NCI-H2107 (cell line): ENCODE measurements around the gene BCCIP.
A peak's percentile ranks its signal among the peaks of the same experiment; 100 is the strongest.

Source experiments
- DNase-seq: peaks from one replicate; lab custom pipeline; 2025; lab: John Stamatoyannopoulos, UW

BCCIP gene

DNA sequence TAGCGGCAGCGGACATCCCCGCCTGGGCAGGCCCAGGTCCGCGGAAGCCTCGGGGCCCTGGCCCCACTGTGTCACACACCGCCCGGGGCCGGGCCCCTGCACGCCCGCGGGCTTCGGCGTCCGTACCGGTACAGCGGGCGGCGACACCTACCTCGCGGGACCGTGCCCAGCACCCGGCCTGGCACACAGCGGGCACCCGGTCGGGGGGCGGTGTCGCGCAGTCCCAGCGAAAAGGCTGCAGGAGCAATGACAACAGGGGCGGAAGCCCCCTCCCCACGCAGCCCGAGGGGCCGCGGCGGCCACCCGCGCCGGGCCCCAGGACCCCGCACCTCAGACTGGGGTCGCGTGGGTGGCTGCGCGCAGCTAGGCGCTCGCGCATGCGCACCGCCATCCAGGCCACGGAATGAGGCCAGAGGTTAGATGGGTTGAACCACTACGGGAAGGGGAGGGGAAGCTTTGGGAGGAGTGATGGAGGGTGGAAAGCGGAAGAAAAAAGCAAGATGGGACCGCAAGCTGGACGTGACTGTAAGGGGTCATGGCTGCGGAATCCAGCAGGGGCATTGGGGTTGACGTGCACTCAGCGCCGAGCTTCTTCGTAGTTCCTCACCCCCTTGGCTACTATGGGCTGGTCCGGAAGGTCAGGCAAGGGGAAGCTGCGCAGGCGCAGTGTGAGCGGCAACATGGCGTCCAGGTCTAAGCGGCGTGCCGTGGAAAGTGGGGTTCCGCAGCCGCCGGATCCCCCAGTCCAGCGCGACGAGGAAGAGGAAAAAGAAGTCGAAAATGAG, at the start of gene BCCIP, which contains the start of gene UROS:
Gene BCCIP, plus strand, starts transcription at position 669 of the 785 bp plus-strand sequence. Its CDS starts 12 bp downstream, at position 681.
Gene UROS, minus strand, starts transcription at position 381 of the 785 bp plus-strand sequence. CDS start 6,759 bp downstream, outside the sequence.
- DNase-seq = peak; percentile 47

DNA sequence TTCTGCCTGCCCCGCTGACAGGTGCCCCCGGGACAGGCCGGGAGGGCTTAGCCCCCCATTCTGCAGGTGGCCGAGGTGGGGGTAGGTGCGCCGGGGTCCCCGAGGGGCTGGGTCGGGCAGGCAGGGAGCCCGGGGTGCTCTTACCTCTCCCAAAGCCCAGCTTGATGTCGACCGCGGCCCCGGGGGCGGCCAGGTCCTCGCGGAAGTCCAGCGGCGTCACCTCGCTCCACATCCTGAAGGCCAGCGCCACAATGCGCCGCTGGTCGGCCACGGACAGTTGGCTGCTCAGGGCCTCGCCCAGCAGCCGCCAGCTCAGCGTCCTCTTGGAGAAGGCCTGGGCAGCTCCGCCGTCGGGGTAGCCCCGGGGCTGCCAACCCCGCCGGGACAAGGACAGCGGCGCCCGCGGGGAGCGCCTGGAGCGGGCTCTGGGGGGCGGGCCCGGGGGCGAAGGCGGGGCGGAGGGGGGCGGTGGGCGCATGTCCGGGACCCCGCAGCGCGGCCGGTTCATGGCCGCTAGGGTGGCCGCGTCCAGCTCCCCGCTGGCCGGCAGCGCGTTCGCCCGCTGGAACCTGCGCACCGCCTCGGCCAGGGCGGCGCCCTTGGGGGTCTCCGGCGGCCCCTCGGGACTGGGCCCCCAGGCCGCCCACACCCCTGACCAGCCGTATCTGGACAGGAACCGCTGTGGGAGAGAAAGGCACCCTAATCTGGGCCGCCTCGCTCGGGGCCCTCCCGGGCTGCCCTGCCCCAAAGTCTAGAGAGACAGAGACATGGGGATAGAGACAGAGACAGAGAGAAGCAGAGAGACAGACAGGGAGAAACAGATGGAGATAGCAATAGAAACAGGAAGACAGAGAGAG, 49.4 kb upstream of the BCCIP start:
- no peak for DNase-seq

DNA sequence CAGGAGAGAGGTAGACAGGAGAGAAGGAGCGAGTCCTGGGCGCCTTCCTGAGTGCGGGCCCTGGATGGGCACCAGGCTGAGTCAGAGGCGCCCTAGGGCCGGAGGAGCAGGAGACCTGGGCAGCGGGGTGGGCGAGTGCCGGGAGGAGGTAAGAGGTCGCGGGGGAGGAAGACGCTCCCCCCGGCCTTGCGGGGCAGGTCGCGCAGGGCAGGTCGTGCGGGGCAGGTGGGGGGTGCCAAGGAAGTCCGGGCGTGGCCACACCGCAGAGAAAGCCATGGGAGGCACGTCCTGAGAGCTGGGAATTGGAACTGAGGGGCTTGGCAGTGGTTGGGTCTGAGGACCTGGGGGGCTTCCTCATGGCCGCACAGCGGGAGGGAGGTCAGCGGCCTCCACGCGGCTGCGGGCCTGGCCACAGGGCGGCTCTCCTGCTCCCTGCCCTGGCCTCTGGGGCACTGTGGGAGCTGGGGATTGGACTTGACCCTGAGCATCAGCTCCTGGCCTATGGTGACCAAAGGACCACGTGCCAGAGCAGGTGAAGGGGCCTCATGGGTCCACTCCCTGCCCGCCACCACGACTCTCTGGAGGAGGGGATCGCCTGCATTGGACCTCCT, 48.7 kb upstream of the BCCIP start:
- DNase-seq = no peak

DNA sequence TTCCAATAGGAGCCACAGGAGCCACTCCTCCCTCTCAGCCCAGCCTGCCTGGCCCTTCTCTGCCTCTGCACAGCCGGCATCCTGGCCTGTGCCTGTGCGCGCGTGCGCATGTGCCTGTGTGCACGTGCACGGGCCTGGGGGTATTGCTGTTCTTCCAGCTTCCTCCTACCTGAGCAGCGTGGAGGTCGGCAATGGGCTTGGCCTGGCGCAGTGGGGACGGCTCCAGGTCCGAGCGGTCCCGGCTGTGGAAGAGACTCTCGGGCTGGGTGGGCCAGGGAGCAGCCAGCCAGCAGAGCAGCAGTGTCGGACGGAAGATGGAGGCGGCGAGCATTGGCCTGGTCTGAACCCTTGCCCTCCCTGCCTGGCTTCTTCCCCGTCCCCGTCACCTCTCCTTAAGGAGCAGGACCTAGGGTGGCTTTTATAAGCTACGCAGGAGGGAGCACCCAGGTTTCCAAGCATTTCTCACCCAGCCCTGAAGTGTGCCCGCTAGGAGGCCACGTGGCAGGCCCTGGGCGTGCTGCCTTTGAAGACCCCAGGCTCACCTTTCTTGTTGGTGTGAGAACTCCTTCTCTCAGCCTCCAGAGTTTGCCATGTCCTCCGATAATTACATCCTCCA, 47.7 kb upstream of the BCCIP start, which contains the start of gene MMP21:
Gene MMP21, minus strand, starts transcription at position 331 of the 616 bp plus-strand sequence. Its CDS starts 0 bp downstream, at position 331.
- DNase-seq = no peak

DNA sequence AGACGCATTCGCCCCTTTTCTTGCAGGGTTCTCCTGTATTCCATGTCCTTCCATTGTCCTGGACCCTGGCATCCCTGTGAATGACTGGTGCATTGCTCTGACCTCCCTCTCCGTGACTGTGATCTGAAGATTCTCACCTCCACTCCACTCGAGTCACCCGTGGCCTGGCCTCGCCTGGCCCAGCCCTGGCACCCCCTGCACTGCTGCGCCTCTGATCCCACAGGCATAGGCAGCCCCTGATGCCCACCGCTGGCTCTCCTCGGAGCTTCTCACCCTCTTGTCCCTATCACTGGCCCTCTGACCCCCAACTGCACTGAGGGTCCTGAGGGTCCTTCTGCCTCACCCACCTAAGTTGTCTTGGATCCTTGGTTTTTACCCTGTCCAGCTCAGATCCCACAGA, 45.5 kb upstream of the BCCIP start:
- no peak for DNase-seq

DNA sequence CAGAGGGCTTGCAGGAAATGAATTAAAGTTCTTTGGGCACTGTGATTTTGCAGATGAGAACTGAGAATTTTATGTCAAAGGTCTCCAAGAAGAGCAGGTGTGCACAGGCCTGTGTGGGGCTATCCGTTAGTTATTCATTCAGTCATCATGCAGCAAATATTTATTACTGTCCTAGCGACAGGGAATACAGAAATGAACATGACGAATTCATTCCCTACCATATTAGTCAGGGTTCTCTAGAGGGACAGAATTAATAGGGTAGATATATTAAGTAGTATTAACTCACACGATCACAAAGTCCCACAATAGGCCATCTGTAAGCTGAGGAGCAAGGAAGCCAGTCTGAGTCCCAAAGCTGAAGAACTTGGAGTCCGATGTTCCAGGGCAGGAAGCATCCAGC, 44.8 kb upstream of the BCCIP start:
- DNase-seq = no peak

DNA sequence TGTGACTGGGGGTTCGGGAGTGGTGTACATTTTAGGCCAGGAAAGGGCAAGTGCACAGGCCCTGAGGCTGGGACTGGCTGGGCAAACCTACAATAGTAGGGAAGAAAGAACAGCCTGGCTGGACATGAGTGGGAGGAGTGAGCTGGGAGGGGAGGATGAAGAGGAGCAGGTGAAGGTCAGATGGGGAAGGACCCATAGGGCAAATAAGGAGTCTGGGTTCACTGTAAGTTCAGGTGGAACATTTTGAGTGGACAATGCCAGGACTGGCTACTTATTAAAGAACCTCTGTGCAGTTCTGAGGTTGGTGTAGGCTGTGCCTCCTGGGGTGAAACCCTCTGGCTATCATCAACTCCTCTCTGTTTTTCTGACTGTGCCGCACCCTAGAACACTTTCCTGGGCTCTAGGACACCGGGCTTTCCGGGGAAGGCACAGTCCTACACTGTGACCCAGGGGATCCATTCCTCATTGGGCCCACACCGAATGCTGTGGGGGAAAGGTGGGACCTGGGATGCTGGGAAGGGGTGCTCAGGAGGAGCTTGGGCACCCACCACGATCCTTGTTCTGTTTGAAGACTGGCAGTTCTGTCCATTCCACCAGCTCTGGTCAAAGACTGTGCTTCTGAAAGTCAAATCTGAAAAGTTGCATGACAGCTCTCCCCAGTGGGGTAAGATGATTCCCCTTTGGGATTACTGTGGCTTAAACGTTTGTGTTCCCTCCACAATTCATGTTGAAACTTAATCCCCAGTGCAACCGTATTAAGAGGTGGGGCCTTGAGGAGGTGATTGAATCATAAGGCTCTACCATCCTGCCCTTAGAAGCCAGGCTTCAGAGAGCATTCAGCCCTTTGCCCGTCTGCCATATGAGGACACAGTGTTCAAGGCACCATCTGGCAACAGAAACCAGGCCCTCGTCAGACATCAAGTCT, 43.7 kb upstream of the BCCIP start:
- DNase-seq = no peak

DNA sequence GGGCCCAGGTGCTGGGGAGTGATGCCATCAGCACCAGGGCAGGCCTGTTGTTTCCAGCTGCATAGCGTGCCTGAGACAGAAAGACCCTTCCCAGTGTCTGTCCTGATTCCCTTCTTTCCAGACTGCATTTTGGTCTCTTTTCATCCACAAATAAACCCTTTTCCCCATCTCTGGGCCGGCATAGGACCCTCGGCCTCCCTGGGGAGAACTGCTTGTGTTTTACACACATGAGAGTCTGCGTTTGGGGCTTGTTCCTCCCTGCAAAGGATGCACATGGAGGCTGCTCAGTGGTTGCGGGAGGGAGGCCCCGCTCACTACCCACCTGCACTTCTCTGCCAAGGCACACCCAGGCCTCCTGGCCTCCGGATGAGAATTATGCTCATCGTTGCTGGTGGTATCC, 42.0 kb upstream of the BCCIP start:
- no peak for DNase-seq

DNA sequence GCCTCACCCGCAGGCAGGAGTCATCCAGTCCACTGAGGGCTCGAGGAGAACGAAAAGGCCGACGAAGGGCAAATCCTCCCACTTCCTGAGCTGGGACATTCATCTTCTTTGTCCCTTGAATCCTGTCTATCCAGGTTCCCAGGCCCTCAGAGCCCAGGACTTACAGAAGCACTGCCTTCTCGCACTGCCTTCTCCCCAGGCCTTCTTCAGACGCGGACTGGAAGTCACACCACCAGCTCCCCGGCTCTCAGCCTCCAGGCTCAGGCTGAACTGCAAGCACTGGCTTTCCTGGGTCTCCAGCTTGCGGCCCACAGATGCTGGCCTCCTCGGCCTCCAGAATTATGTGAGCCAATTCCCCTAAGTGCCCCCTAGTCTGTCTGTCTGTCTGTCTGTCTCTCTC, 41.3 kb upstream of the BCCIP start:
- DNase-seq = no peak

DNA sequence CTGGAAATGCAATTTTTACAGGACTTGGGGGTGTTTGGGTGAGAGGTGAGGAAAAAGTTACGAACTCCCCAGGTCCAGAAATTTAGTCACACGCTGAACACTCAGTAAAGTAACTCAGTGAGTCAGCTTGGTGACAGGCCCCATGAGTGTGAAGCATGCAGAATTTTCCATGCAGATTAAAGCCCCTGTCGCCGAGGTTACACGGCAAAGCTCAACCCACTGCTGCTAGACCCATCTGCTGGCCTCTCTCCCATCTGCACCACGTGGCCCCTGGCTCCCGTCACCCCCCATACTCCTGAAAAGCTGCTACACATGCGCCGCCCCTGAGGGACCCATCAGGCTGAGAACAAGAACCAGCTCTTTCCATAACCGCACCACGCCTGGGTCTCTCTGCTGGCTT, 40.7 kb upstream of the BCCIP start:
- no peak for DNase-seq

DNA sequence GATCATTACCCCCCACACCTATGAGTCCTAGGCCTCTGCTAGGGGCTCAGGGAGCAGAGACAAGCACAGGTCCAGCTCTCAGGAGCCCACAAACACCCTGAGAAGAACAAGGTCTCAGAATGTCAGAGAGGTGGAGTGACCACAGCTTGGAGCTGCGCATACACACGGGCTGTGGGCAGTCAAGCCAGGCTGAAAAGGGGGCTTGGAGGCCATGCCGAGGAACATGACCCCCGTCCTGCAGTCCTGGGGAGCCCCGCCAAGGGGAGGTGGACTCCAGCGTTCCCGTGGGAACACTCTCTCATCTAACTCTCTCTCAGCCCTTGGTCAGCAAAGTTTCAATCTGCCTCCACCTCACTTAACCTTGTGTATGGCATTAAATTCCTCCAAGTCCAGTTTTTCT, 39.9 kb upstream of the BCCIP start:
- no peak for DNase-seq

DNA sequence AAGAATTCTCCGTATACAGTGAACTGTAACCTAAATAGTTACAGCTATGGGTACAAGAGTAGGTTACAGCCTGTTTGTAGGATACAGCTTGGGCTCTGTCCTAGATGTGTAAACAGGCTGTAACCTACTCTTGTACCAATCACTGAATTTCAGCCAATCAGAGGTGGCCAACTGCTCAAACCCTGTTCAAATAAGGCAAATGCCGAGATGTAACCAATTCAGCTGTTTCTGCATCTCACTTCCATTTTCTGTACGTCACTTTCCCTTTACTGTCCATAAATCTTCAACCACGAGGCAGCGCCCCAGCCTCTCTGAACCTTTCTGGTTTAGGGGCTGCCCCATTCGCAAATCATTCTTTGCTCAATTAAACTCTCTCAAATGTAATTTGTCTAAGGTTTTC, 39.4 kb upstream of the BCCIP start:
- DNase-seq = no peak

DNA sequence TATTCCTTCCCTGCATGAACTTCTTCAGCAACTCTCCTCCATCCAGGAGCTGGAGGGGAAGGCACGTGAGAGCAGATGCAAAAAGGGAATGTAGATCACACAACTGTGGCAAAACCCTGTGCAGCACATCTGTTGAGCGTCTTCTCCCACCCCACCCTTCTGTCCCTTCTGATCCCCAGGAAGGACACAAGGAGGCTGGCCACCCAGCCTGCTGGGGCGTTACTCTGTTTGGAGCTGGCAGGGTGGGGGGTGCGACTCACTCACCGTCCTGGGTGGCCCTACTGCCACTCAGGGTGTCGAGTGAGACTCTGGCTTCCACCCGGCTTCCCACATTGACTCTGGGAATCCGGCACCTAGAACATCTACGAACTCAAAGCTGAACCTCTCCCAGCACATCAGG, 37.6 kb upstream of the BCCIP start:
- DNase-seq = no peak

DNA sequence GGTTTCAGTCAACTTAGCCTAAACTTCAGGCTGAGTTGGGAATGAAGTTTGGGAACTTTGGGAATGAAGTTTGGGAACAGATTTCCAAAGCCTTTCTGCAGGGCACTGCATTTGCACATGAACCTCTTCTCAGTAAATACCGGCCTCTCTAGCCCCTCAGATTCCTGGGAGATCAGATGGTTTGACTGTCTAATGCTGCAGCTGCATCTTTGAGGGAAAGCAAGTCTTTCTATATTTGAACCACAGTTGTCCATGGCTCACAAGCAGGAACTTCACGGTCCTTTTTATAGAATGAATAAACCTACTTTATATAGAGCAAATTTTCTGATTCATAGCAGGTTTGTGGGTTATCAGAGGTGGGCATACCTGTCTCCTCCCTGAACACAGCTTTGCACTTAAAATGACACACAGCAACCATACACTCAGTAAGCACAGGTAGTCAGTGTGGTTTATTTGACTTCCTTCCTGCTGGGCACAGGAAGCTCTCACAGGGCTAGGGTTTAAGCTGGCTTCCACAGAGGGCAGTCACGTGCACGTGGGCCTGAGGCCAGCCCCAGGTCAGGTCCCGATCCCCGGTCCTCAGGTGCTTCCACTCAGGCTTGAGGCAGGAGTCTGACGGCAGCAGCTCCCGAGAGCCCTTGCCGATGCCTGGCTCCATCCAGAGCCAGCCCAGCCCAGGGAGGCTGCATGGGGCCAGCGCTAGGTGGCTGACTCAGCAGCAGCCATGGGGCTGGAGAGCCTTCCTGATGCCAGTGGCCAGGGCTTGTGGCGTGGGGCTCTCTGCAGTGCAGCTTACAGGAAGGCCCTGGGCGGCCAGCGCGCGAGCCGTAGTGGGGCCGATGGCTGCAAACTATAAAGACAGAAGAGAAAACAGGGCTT, 35.0 kb upstream of the BCCIP start:
- no peak for DNase-seq

DNA sequence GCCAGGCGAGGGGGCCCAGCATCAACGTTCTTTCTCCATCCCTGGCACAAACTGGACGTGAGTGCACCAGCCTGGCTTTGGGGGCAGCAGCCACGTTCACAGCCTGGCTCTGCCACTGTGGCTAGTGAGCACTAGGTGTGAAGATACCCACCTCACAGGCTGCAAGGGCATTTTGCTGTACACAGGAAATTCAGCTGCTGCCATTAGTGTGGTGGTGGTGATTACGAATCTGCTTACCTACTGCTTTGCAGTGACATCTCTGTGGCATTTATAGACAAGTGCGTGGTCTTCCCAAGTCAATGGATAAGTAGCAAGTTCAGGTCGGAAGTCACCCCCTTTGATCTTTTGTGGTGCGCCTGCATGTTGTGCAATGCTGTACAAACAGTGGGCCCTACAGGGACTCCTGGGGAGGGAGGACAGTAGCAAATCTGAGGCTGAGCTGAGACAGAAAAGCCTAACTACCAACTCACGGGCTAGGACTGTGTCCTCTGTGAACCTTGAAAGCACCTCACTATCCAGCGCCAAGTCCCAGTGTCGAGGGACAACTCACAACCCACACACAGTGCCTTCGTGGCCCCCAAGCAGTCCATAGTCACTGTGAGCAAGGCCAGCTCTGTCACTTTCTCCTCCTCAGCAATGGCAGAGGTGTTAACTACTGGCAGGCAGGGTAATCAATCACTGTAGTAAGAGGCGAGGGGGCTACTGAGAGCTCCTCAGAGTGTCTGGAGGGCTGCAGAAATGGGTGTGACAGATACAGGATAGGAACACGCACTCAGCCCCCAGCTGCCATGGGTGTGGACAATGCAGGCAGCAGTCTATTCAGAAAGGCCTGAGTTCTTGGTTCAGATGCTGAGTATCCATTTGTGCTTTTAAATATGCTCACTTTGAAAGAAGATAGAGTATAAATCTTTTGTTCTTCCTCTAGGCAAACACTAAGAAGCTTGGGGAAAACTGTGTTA, 30.7 kb upstream of the BCCIP start:
- DNase-seq = no peak

DNA sequence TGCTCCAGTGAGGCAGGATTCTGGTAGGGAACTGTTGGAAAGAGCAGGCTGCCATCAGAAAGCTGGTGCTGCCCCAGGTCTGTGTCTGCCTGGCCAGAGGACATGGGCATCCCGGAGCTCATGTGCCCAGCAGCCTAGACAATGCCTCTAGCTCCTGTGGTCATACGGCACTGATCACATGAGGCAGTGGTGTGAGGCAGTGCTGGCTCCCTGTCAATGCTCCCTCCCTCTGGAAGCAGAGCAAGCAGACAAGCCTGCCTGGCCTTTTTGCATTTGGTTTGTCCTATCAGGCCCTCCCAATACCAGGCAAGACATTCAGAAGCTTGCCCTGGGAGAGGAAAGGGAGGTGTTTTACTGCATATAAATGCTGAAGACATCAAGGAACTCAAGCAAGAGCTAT, 28.2 kb upstream of the BCCIP start:
- no peak for DNase-seq

DNA sequence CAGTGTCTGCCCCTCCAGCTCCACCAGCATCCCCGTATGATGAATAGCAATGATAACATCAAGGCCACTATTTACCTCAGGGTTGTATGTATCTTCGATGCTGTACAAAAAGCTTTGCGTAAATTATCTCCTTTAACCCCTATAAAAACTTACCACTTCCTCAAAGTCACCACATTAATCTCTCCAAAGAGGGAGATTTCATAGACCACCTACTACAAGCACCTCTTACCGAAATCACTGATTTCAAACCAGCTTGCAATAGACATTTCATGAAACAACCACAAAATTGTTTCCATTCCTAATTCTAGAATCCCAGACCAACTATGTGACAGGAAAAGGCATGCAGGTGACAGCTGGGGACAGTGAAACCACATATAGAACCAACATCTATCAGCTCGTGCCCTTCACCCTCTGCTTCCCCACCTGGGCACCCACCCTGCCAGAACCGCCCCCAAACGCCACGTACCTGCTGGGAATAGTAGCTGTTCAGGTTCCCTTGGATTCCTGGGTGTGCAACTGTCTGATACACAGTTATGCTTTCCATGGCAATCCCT, 27.6 kb upstream of the BCCIP start:
- DNase-seq = no peak

DNA sequence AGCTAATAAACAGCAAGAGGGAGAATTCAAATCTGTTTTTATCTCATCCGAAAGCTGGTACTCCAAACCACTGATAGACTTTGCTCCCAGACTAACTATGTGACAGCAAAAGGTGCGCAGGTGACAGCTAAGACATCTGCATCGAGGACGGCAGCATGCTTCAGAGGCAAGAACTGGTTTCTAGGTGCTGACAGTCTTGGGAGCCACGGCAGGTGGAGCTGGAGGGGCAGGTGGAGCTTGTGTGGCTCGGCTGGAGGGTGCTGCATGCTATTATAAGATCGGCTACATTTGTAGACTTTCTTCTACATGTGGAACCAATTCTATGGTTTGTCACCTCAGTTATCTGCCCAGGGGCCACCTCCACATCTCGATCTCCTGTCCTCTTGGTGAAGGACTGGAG, 25.9 kb upstream of the BCCIP start:
- DNase-seq = no peak
